H1 (cell line): Measurements from ENCODE around the gene RGS3.

Source experiments
- BACH1 ChIP-seq: IDR thresholded peaks from 2 replicates; pipeline ENCODE4 v1.6.1; 2012; ENCODE audit warnings: low read length, improper control_type of control experiment
- CEBPB ChIP-seq: IDR thresholded peaks from 2 replicates; pipeline ENCODE4 v1.6.1; 2012; ENCODE audit warnings: low read depth, low read length
- CHD2 ChIP-seq: IDR thresholded peaks from 2 replicates; pipeline ENCODE4 v1.6.1; 2012; ENCODE audit warnings: low read length, improper control_type of control experiment
- CTCF ChIP-seq, 3 experiments: IDR thresholded peaks; 1 replicate in 2 of 3; 2 replicates in 1 of 3; pipeline versions ENCODE4 v1.5.1 to v1.6.1; 2011; ENCODE audit warnings: low read length in 3 of 3, mild to moderate bottlenecking in 3 of 3, inconsistent platforms in 2 of 3, low read depth in 1 of 3, moderate library complexity in 1 of 3; ENCODE audit not compliant: insufficient read depth in 1 of 3; ENCODE audit errors: control extremely low read depth in 1 of 3
- EGR1 ChIP-seq: IDR thresholded peaks from 2 replicates; pipeline ENCODE4 v1.6.1; 2011; ENCODE audit warnings: low read depth, low read length, borderline replicate concordance
- KDM5A ChIP-seq: fragments of 200-600 bp; IDR thresholded peaks from 2 replicates; pipeline ENCODE4 v1.7.1; 2012; ENCODE audit warnings: mild to moderate bottlenecking, low read length, inconsistent platforms, mixed read lengths
- SUZ12 ChIP-seq: fragments of 200-600 bp; sonication (generic); IDR thresholded peaks from 2 replicates; pipeline ENCODE4 v1.6.1; 2012; ENCODE audit warnings: mild to moderate bottlenecking, inconsistent platforms, low read length, moderate library complexity, mixed read lengths
- TEAD4 ChIP-seq: IDR thresholded peaks from 2 replicates; pipeline ENCODE4 v1.6.1; 2012; ENCODE audit warnings: low read depth, low read length, inconsistent platforms, mixed read lengths

DNA sequence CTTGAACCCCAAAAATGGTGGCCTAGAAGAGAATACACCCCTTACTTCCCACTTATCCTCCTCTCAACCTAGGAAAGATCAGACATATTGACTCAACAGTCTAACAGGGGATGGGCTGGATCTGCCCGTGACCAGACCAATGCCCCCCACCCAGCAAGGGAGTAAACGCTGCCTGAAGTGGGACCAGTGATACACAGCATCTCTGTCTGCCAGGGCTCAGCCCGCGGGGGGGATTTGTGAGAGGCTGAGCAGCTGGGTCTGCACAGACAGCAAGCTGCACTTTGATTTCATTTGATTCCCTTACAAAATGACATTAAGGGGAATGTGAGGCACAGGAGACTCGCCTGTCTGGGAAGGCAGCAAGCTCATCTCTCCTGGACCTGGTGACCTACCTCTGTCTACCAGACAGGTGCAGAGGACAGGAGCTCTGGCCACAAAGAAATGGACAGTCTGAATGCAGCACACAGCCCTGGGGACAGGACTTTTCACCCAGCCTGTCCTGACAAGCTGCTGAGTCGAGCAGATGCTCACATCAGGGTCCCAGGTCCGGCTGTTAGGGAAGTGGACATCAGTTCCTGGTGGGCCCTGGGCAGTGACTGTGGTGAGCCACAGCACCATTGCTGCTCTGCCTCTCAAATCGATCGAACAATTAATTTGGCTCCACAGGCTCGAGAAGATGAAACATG is 79.9 kb downstream of the RGS3 start:
- TF ChIP-seq BACH1: no peak
- no peak for TF ChIP-seq KDM5A
- TF ChIP-seq CTCF (IDR thresholded peaks at IDR 0.05; ENCODE audit: control extremely low read depth in 1 of 3, insufficient read depth in 1 of 3, low read depth in 1 of 3, low read length in 3 of 3): no peak
- TF ChIP-seq CHD2: no peak
- TF ChIP-seq EGR1: no peak
- no peak for TF ChIP-seq TEAD4
- no peak for TF ChIP-seq CEBPB
- TF ChIP-seq SUZ12: no peak
